ENCODE data around the gene BST1. TPM values are rescaled to one million over a fixed set of nuclear protein-coding genes. Genes with fewer than 3 reads are reported as not detected.

Gene BST1
- total and polyA plus RNA-seq, 10 of the 15 experiments (the other 5 are each of a cell fraction or from before 2014, with no cell fraction given) = 0.04 to 0.42 (median 0.11) TPM; not detected in 1

DNA sequence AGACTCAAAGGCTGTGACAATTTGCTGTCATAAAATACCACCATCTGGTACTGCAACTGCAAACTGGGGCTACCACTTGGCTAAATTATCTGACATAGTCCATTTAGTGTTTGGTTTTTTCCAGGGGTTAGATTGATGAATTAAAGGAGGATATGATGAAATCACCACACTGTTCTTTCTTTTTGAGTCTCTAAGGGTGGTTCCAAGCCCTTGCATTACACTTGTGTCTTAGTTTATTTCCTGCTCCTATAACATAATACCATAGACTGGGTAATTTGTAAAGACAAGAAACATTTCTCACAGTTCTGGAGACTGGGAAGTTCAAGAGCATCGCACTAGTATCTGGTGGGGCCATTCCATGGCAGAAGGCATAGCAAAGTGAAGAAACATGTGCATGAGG is 43.2 kb downstream of the BST1 start:
- SMC1A ChIA-PET (ENCODE audit: uncharacterized antibody, unreplicated experiment) = no interaction called here
- Histone ChIP-seq H3K4me2 (ENCODE audit: control insufficient read depth, insufficient read depth) (no peak overlapping the region), H3K9me3 (replicated peaks; ENCODE audit: control insufficient read depth, insufficient read depth, low read length) (no peaks in the 10 kb centered on the region; the same call in 1 of the 3 replicates), H3K9ac (ENCODE audit: control insufficient read depth, insufficient read depth, low read length) (no peak overlapping the region), H3K4me3 (no peak overlapping the region), H2AFZ (ENCODE audit: control insufficient read depth, low read depth, low read length) (no peak overlapping the region), H3K27me3 (replicated peaks in 1 of 2; ENCODE audit: control insufficient read depth in 2 of 2, insufficient read depth in 2 of 2, low read length in 1 of 2) (no peaks in the 10 kb centered on the region), H3K36me3 (ENCODE audit: control insufficient read depth in 2 of 2, insufficient read depth in 2 of 2, low read length in 1 of 2) (no peaks in the 10 kb centered on the region), H3K27ac (ENCODE audit: control insufficient read depth, insufficient read depth) (no peak overlapping the region), H3K4me1 (ENCODE audit: control insufficient read depth, insufficient read depth, low read length) (no peaks in the 10 kb centered on the region), H3K79me2 (ENCODE audit: control insufficient read depth, insufficient read depth, low read length) (no peaks in the 10 kb centered on the region), H4K20me1 (ENCODE audit: control insufficient read depth, insufficient read depth) (no peaks in the 10 kb centered on the region)
- no peak for DNase-seq (ENCODE audit: low read depth, low spot score)
- 21% methylated on average over 1 of the region's 1 CpG for WGBS (ENCODE audit: insufficient coverage, insufficient replicate concordance, low lambda C conversion rate, missing lambda C conversion rate)
- RAD21 ChIA-PET (ENCODE audit: unreplicated experiment) = no interaction called here
- intact Hi-C loops (cut with micrococcal nuclease; ENCODE audit: unreplicated experiment) (no loop called here), in situ Hi-C loops (cut with MboI) (no loop called here)
- POLR2A ChIA-PET = no interaction called here
- FAIRE-seq = no peak
- no peak for ATAC-seq
- no TSS peak for BruUV-seq (replicated peaks)
- CTCF ChIA-PET = no interaction called here
- no peak for TF ChIP-seq CEBPB (IDR thresholded peaks at IDR 0.05; ENCODE audit: borderline replicate concordance in 1 of 2, low read depth in 2 of 2, low read length in 2 of 2)
- TF ChIP-seq IRF4 (IDR thresholded peaks at IDR 0.05; ENCODE audit: low read depth, low read length) = no peak
- no peak for TF ChIP-seq MYB (IDR thresholded peaks at IDR 0.05; ENCODE audit: borderline replicate concordance, low read depth, low read length)
- TF ChIP-seq ATF7 (IDR thresholded peaks at IDR 0.05; ENCODE audit: low read depth) = no peak
- no peak for TF ChIP-seq PML (IDR thresholded peaks at IDR 0.05; ENCODE audit: low read length)

DNA sequence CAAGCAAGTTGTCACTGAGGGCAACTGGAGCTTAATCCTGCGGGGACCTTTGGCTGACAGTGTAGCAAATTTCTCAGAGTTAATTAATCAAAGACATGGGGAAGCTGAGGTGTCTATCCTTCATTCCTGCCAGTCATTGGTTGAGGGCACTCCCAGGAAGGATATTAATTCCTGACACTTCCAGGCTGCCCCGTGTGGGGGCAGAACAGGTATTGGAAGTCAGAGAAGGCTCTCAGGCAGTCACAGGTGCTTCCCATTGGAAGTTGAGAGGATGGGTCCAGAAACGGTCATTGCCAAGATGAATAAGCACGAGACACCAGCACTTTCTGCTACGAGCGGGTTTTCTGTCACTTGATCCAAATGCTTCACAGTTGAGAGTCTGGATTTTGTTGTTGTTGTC is 46.1 kb downstream of the BST1 start:
- POLR2A ChIA-PET = no interaction called here
- SMC1A ChIA-PET (ENCODE audit: uncharacterized antibody, unreplicated experiment) = interaction anchor here (0.9 to 2.5 kb wide), 4 partner anchors 9 to 133 kb away, joined by 3 to 7 read pairs (median 4); no protein-coding TSS in a partner anchor
- no peaks in the 10 kb centered on the region for H3K4me1 ChIP-seq (ENCODE audit: control insufficient read depth, insufficient read depth, low read length)
- CTCF ChIA-PET = interaction anchor here (0.6 to 1.9 kb wide), 6 partner anchors 12 to 269 kb away, joined by 3 to 7 read pairs (median 4); no protein-coding TSS in a partner anchor
- no peak overlapping the region for H3K27ac ChIP-seq (ENCODE audit: control insufficient read depth, insufficient read depth)
- WGBS (ENCODE audit: insufficient coverage, insufficient replicate concordance, low lambda C conversion rate, missing lambda C conversion rate) = 59% methylated on average over 6 of the region's 6 CpGs
- H2AFZ ChIP-seq (ENCODE audit: control insufficient read depth, low read depth, low read length) = no peak overlapping the region
- H3K27me3 ChIP-seq (replicated peaks in 1 of 2; ENCODE audit: control insufficient read depth in 2 of 2, insufficient read depth in 2 of 2, low read length in 1 of 2) = no peaks in the 10 kb centered on the region
- no TSS peak for BruUV-seq (replicated peaks)
- H3K79me2 ChIP-seq (ENCODE audit: control insufficient read depth, insufficient read depth, low read length) = no peaks in the 10 kb centered on the region
- in situ Hi-C loops (cut with MboI) (no loop called here), intact Hi-C loops (cut with micrococcal nuclease; ENCODE audit: unreplicated experiment) (no loop called here)
- DNase-seq (ENCODE audit: low read depth, low spot score) (no peak), ATAC-seq (no peak), FAIRE-seq (no peak)
- RAD21 ChIA-PET (ENCODE audit: unreplicated experiment) = interaction anchor here (1.7 kb wide), 1 partner anchor 135 kb away, joined by 3 read pairs; no protein-coding TSS in a partner anchor
- no peaks in the 10 kb centered on the region for H3K9me3 ChIP-seq (replicated peaks; ENCODE audit: control insufficient read depth, insufficient read depth, low read length)
- H3K36me3 ChIP-seq (ENCODE audit: control insufficient read depth in 2 of 2, insufficient read depth in 2 of 2, low read length in 1 of 2) = no peaks in the 10 kb centered on the region
- no peak overlapping the region for H3K4me2 ChIP-seq (ENCODE audit: control insufficient read depth, insufficient read depth)
- no peak overlapping the region for H3K9ac ChIP-seq (ENCODE audit: control insufficient read depth, insufficient read depth, low read length)
- no peaks in the 10 kb centered on the region for H4K20me1 ChIP-seq (ENCODE audit: control insufficient read depth, insufficient read depth)
- H3K4me3 ChIP-seq = no peak overlapping the region
- TF ChIP-seq GABPA (IDR thresholded peaks at IDR 0.05; ENCODE audit: low read depth) (no peak), MYC (IDR thresholded peaks at IDR 0.05; ENCODE audit: insufficient read depth, insufficient read length, insufficient replicate concordance, low read length, severe bottlenecking) (no peak), EGR1 (IDR thresholded peaks at IDR 0.05; ENCODE audit: borderline replicate concordance in 1 of 2, low read depth in 2 of 2, low read length in 2 of 2) (no peak), ZNF207 (IDR thresholded peaks at IDR 0.05; ENCODE audit: borderline replicate concordance) (no peak), NR2F1 (conservative IDR thresholded peaks at IDR 0.05) (no peak), RELA (IDR thresholded peaks at IDR 0.05; ENCODE audit: borderline replicate concordance, partially characterized antibody) (no peak), SREBF1 (IDR thresholded peaks at IDR 0.05; ENCODE audit: low read length) (no peak), RAD51 (IDR thresholded peaks at IDR 0.05) (no peak), KLF5 (IDR thresholded peaks at IDR 0.05; ENCODE audit: partially characterized antibody) (no peak), ZNF217 (IDR thresholded peaks at IDR 0.05) (no peak)
- TF ChIP-seq, protein P1, sequence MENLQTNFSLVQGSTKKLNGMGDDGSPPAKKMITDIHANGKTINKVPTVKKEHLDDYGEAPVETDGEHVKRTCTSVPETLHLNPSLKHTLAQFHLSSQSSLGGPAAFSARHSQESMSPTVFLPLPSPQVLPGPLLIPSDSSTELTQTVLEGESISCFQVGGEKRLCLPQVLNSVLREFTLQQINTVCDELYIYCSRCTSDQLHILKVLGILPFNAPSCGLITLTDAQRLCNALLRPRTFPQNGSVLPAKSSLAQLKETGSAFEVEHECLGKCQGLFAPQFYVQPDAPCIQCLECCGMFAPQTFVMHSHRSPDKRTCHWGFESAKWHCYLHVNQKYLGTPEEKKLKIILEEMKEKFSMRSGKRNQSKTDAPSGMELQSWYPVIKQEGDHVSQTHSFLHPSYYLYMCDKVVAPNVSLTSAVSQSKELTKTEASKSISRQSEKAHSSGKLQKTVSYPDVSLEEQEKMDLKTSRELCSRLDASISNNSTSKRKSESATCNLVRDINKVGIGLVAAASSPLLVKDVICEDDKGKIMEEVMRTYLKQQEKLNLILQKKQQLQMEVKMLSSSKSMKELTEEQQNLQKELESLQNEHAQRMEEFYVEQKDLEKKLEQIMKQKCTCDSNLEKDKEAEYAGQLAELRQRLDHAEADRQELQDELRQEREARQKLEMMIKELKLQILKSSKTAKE (IDR thresholded peaks at IDR 0.05; ENCODE audit: low read depth, poor library complexity, severe bottlenecking) = no peak
